OCI-LY1 (cell line): ENCODE measurements around the gene PKP3.

Source experiments
- H2AFZ ChIP-seq: fragments of 200-600 bp; sonication (generic), shearing (Covaris generic); 2 replicates; pipeline ENCODE4 v1.6.0; 2014; ENCODE audit warnings: antibody characterized with exemption, mild to moderate bottlenecking, low read length
- H3F3A ChIP-seq: fragments of 200-600 bp; sonication (generic), shearing (Covaris generic); 2 replicates; pipeline ENCODE4 v1.6.0; 2014; ENCODE audit warnings: mild to moderate bottlenecking, antibody characterized with exemption, low read length, moderate library complexity; ENCODE audit not compliant: insufficient read depth
- H3K27ac ChIP-seq: fragments of 200-600 bp; sonication (generic); 2 replicates; pipeline ENCODE4 v1.5.1; 2014; ENCODE audit warnings: low read length, mixed run types, mild to moderate bottlenecking, low read depth; ENCODE audit not compliant: poor library complexity, severe bottlenecking
- H3K27me3 ChIP-seq: fragments of 200-600 bp; sonication (generic); 2 replicates; pipeline ENCODE4 v1.6.0; 2014; ENCODE audit warnings: antibody characterized with exemption, mild to moderate bottlenecking, low read length, moderate library complexity; ENCODE audit not compliant: insufficient read depth
- H3K36me3 ChIP-seq: fragments of 200-600 bp; sonication (generic); 2 replicates; pipeline ENCODE4 v1.6.1; 2014; ENCODE audit warnings: mild to moderate bottlenecking, antibody characterized with exemption, low read length, moderate library complexity, mixed read lengths; ENCODE audit not compliant: insufficient read depth
- H3K4me1 ChIP-seq: fragments of 200-600 bp; sonication (generic); 2 replicates; pipeline ENCODE4 v1.5.1; 2014; ENCODE audit warnings: mild to moderate bottlenecking, low read length, moderate library complexity; ENCODE audit not compliant: insufficient read depth, severe bottlenecking
- H3K4me2 ChIP-seq: fragments of 200-600 bp; sonication (generic), shearing (Covaris generic); 2 replicates; pipeline ENCODE4 v1.6.1; 2014; ENCODE audit warnings: low read length
- H3K4me3 ChIP-seq: fragments of 200-600 bp; sonication (generic); 2 replicates; pipeline ENCODE4 v1.5.1; 2014; ENCODE audit warnings: low read length, low read depth, mild to moderate bottlenecking, mixed read lengths; ENCODE audit not compliant: poor library complexity, severe bottlenecking
- H3K79me2 ChIP-seq: fragments of 200-600 bp; shearing (Covaris generic); 2 replicates; pipeline ENCODE4 v1.6.1; 2016; ENCODE audit warnings: mixed run types, low read length, mixed read lengths; ENCODE audit not compliant: insufficient read depth
- H3K9ac ChIP-seq: fragments of 200-600 bp; sonication (generic), shearing (Covaris generic); 2 replicates; pipeline ENCODE4 v1.6.1; 2014; ENCODE audit warnings: mild to moderate bottlenecking, low read length, mixed read lengths
- H3K9me2 ChIP-seq: fragments of 200-600 bp; sonication (generic), shearing (Covaris generic); 2 replicates; pipeline ENCODE4 v1.6.1; 2014; ENCODE audit warnings: low read depth, mild to moderate bottlenecking, low read length, mixed read lengths
- H3K9me3 ChIP-seq: fragments of 200-600 bp; shearing (Covaris generic); 2 replicates; pipeline ENCODE4 v1.6.1; 2014; ENCODE audit warnings: low read length, mixed read lengths
- H4K20me1 ChIP-seq: fragments of 200-600 bp; sonication (generic), shearing (Covaris generic); 2 replicates; pipeline ENCODE4 v1.6.0; 2016; ENCODE audit warnings: mild to moderate bottlenecking, low read length; ENCODE audit not compliant: insufficient read depth
- EZH2 ChIP-seq: fragments of 200-600 bp; sonication (generic), shearing (Covaris generic); IDR thresholded peaks from 2 replicates; pipeline ENCODE4 v1.8.0; 2017; ENCODE audit warnings: borderline replicate concordance, mixed run types, mild to moderate bottlenecking, antibody characterized with exemption, low read length, moderate library complexity, mixed read lengths
- TF ChIP-seq, protein P1 (sequence below): fragments of 200-600 bp; sonication (generic), shearing (Covaris generic); IDR thresholded peaks from 2 replicates; pipeline ENCODE4 v1.5.1; 2017; ENCODE audit warnings: mild to moderate bottlenecking, antibody characterized with exemption, low read length, moderate library complexity, mixed read lengths

Gene PKP3

DNA sequence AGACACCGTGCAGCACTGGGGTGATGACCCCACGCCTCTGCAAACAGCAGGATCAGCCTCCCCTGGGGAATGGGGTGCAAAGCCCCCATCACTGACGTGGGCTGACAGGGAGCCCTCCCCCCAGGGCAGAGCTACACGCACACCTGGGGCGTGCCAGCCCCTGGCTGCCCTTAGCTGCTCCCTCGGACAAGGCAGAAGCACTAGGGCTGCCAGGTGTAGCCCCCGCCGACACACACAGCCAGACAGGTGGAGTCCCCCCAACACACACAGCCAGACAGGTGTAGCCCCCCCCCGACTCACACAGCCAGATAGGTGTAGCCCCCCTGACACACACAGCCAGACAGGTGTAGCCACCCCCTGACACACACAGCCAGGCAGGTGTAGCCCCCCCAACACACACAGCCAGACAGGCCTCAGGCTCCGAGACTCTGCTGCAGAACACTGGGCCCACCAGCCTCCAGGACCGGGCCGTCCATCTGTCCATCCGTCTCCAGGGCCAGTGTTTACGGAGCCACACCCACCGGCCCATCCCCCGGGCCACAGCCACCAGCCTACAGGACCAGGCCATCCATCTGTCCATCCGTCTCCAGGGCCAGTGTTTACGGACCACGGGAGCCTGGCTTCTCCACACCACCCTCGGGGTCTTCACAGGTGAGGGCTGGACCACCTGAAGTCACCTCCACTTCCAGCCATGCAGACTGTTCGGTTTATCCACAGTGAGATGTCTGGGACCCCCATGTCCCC lies 44.3 kb downstream of the PKP3 start:
- H3K36me3 ChIP-seq: no peaks in the 10 kb centered on the region
- peaks cover 13% of the 10 kb centered on the region for H3K27me3 ChIP-seq
- no peak overlapping the region for H3K27ac ChIP-seq
- no peak overlapping the region for H3K9ac ChIP-seq
- H4K20me1 ChIP-seq: no peaks in the 10 kb centered on the region
- H3K79me2 ChIP-seq: no peaks in the 10 kb centered on the region
- TF ChIP-seq, protein P1, sequence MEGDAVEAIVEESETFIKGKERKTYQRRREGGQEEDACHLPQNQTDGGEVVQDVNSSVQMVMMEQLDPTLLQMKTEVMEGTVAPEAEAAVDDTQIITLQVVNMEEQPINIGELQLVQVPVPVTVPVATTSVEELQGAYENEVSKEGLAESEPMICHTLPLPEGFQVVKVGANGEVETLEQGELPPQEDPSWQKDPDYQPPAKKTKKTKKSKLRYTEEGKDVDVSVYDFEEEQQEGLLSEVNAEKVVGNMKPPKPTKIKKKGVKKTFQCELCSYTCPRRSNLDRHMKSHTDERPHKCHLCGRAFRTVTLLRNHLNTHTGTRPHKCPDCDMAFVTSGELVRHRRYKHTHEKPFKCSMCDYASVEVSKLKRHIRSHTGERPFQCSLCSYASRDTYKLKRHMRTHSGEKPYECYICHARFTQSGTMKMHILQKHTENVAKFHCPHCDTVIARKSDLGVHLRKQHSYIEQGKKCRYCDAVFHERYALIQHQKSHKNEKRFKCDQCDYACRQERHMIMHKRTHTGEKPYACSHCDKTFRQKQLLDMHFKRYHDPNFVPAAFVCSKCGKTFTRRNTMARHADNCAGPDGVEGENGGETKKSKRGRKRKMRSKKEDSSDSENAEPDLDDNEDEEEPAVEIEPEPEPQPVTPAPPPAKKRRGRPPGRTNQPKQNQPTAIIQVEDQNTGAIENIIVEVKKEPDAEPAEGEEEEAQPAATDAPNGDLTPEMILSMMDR: no peak
- no peak overlapping the region for H3K4me3 ChIP-seq
- peaks cover 8% of the 10 kb centered on the region for H3K4me1 ChIP-seq
- no peak overlapping the region for H3K4me2 ChIP-seq
- H3K9me2 ChIP-seq: no peaks in the 10 kb centered on the region
- no peak overlapping the region for H2AFZ ChIP-seq
- H3K9me3 ChIP-seq: no peaks in the 10 kb centered on the region
- no peaks in the 10 kb centered on the region for H3F3A ChIP-seq

DNA sequence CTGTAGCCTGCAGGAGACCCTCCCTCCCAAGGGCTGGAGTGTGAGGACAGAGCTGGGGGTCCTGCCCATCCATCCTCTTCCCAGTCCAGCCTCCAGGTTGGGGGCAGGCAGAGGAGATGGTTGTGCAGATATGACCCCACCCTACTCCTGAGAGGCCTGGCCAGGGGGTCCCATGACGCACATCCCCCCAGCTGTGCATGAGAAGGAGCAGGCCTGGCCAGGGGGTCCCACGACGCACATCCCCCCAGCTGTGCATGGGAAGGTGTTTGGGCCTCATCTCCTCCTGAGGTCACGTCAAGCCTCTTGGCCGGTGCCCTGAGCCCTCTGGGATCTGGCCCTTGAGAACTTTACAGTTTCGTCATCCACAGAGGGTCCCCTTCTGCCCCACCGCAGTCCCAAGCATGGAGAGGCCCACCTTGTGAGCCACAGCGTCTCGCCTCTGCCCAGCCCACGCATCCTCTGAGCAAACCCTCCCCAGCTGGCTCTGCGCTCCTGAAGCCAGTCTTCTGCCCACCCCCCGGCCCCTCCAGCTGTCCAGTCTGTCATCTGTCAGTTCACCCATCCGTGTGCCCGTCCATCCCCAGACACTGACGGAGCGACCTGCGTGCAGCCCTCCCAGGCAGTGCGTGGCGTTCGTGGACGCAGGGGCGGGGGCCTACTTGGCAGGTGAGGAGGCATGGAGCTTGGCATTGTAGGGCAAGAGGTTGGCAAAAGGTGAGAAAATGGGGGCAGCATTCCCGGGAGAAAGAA lies 45.5 kb downstream of the PKP3 start:
- H3K27me3 ChIP-seq: peaks cover 13% of the 10 kb centered on the region
- no peaks in the 10 kb centered on the region for H3K79me2 ChIP-seq
- H2AFZ ChIP-seq: no peak overlapping the region
- no peaks in the 10 kb centered on the region for H3K36me3 ChIP-seq
- H3K9ac ChIP-seq: no peak overlapping the region
- no peaks in the 10 kb centered on the region for H3K9me3 ChIP-seq
- no peaks in the 10 kb centered on the region for H3F3A ChIP-seq
- TF ChIP-seq, protein P1: no peak
- no peaks in the 10 kb centered on the region for H3K9me2 ChIP-seq
- H3K27ac ChIP-seq: no peak overlapping the region
- peaks cover 8% of the 10 kb centered on the region for H3K4me1 ChIP-seq
- no peaks in the 10 kb centered on the region for H4K20me1 ChIP-seq
- no peak overlapping the region for H3K4me3 ChIP-seq
- no peak overlapping the region for H3K4me2 ChIP-seq

DNA sequence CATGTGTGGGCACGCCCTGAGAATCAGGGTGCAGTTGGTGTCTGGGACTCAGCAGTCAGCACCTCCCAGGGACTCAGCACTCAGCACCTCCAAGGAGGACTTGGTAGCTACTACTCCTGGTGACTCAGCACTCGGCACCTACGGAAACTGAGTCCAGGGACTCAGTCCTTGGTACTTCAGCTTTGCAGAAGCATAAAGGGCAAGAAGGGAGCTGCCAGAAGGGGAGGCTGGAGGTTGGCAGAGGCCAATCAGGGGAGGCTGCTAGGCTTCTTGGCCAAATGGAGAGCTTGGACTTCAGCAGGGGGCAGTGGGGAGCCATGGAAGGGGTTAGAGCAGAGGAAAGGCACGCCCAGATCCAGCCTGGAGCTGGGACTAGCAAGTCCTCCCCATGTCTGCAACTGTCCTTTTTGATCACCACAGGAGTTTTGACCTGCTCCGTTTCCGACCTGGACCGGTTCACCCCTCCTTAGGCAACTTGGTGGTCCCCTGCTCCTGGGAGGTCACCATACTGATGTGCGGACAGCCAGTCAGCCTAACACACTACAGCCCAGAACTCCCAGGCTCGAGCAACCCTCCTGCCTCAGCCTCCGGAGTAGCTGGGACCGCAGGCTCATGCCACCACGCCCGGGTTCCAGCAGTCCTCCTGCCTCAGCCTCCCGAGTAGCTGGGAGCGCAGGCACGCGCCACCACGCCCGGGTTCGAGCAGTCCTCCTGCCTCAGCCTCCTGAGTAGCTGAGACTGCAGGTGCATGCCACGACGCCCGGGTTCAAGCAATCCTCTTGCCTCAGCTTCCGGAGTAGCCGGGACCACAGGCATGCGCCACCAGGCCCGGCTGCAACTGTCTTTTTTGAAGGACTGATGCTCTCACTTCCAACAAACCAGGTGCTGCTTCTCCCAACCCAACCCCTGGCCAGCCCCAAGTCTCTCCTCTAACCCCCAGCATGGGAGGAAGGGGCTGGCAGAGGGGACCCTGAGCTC lies 46.3 kb downstream of the PKP3 start:
- H3K9me3 ChIP-seq: no peaks in the 10 kb centered on the region
- H3K4me3 ChIP-seq: no peak overlapping the region
- no peaks in the 10 kb centered on the region for H3K9me2 ChIP-seq
- TF ChIP-seq, protein P1: no peak
- no peak for TF ChIP-seq EZH2
- no peaks in the 10 kb centered on the region for H4K20me1 ChIP-seq
- no peak overlapping the region for H2AFZ ChIP-seq
- no peak overlapping the region for H3K4me2 ChIP-seq
- no peak overlapping the region for H3K9ac ChIP-seq
- H3K36me3 ChIP-seq: no peaks in the 10 kb centered on the region
- peaks cover 8% of the 10 kb centered on the region for H3K4me1 ChIP-seq
- no peaks in the 10 kb centered on the region for H3K79me2 ChIP-seq
- peaks cover 13% of the 10 kb centered on the region for H3K27me3 ChIP-seq
- no peak overlapping the region for H3K27ac ChIP-seq
- H3F3A ChIP-seq: no peaks in the 10 kb centered on the region
